Fibroblast of lung (primary cell): ENCODE data around the gene RTN4. TPM values are rescaled to one million over a fixed set of nuclear protein-coding genes. Genes with fewer than 3 reads are reported as not detected.

ENCODE experiments used
- DNase-seq, 2 donors: peaks; one replicate each; pipeline versions ENCODE4 v3.0.0 to v3.0.0-alpha.2; 2010; ENCODE audit warnings: low read depth in 2 of 2
- H2AFZ ChIP-seq: 2 replicates; pipeline ENCODE4 v1.5.1; 2012; ENCODE audit warnings: low read length, control low read depth, inconsistent platforms
- H3K27ac ChIP-seq: 2 replicates; pipeline ENCODE4 v1.5.1; 2011; ENCODE audit warnings: low read length, control low read depth; ENCODE audit not compliant: insufficient read depth
- H3K27me3 ChIP-seq: 2 replicates; pipeline ENCODE4 v1.5.1; 2011; ENCODE audit warnings: mild to moderate bottlenecking, low read length; ENCODE audit not compliant: control insufficient read depth, insufficient read depth
- H3K36me3 ChIP-seq: 2 replicates; pipeline ENCODE4 v1.5.1; 2011; ENCODE audit warnings: low read length; ENCODE audit not compliant: control insufficient read depth, insufficient read depth
- H3K4me1 ChIP-seq: 2 replicates; pipeline ENCODE4 v1.5.1; 2011; ENCODE audit warnings: low read length; ENCODE audit not compliant: control insufficient read depth, insufficient read depth; ENCODE audit errors: extremely low read depth
- H3K4me2 ChIP-seq: 2 replicates; pipeline ENCODE4 v1.5.1; 2011; ENCODE audit warnings: low read length, control low read depth; ENCODE audit not compliant: insufficient read depth; ENCODE audit errors: extremely low read depth
- H3K4me3 ChIP-seq, 4 experiments: fragments of 200-600 bp in 1 of 4; sonication (generic) in 1 of 4; replicated peaks in 1 of 4; 2 replicates each; pipeline ENCODE4 v1.5.1; 2011 to 2016; ENCODE audit warnings: low read length in 4 of 4, low read depth in 3 of 4, mild to moderate bottlenecking in 3 of 4, control low read depth in 2 of 4, inconsistent platforms in 1 of 4, mixed read lengths in 1 of 4; ENCODE audit not compliant: insufficient read depth in 1 of 4; ENCODE audit errors: control extremely low read depth in 1 of 4
- H3K79me2 ChIP-seq: 2 replicates; pipeline ENCODE4 v1.5.1; 2012; ENCODE audit warnings: mild to moderate bottlenecking, low read length, inconsistent platforms; ENCODE audit not compliant: control insufficient read depth, insufficient read depth
- H3K9ac ChIP-seq: 2 replicates; pipeline ENCODE4 v1.5.1; 2011; ENCODE audit warnings: mild to moderate bottlenecking, low read length, control low read depth; ENCODE audit not compliant: insufficient read depth
- H3K9me3 ChIP-seq: 2 replicates; pipeline ENCODE4 v1.5.1; 2012; ENCODE audit warnings: low read depth, low read length; ENCODE audit not compliant: control insufficient read depth, insufficient read depth
- H4K20me1 ChIP-seq: 2 replicates; pipeline ENCODE4 v1.5.1; 2011; ENCODE audit warnings: low read length; ENCODE audit not compliant: control insufficient read depth, insufficient read depth; ENCODE audit errors: extremely low read depth
- EZH2 ChIP-seq: IDR thresholded peaks from 2 replicates; pipeline ENCODE4 v1.5.1; 2012; ENCODE audit warnings: low read length, control low read depth, mild to moderate bottlenecking; ENCODE audit errors: missing control alignments
- polyA plus RNA-seq, 2 donors: library from polyadenylated mRNA; depleted of rRNA in 1 of 2; stranded (reverse) in 1 of 2; unstranded in 1 of 2; fragments of >200 nt; gene quantifications; 2 replicates each; pipeline ENCODE4 v1.2.1, GENCODE V29; 2011 to 2012; ENCODE audit warnings: missing spikeins in 1 of 2
- total RNA-seq: library from RNA; depleted of rRNA; stranded (reverse); fragments of >200 nt; gene quantifications from 2 replicates; pipeline ENCODE4 v1.2.1, GENCODE V29; 2014
- TF ChIP-seq, protein P1 (sequence below), 2 donors: IDR thresholded peaks in 1 of 2; conservative IDR thresholded peaks in 1 of 2; 1 replicate in 1 of 2; 2 replicates in 1 of 2; pipeline ENCODE4 v1.5.1; 2011 to 2012; ENCODE audit warnings: low read length in 2 of 2, control low read depth in 1 of 2, inconsistent platforms in 1 of 2, low read depth in 1 of 2, mild to moderate bottlenecking in 1 of 2

The RTN4 gene
- total and polyA plus RNA-seq, 2 donors (not counting 1 experiment from before 2014, with no cell fraction given), result 560 to 1,326 TPM

DNA sequence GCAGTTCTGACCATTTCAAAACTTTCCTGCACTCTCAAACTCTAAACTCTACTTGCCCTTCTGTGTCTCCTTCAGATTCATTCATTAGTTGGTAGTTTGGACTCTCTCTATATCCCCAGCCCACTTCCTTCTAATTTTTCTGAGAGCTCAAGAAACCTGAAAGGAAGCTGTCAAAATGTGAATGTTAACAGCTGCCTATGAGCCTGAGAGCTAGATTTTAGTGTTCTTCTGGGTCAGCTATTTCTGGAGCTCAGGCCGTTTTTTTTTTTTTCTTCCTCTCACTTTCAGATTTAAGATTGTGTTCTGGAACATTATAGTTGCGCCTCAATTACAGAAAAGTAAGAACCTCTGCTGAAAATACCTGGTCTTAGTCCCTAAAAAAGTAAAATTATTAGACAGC lies 73.1 kb downstream of the RTN4 start:
- peaks cover 16% of the 10 kb centered on the region for H4K20me1 ChIP-seq

DNA sequence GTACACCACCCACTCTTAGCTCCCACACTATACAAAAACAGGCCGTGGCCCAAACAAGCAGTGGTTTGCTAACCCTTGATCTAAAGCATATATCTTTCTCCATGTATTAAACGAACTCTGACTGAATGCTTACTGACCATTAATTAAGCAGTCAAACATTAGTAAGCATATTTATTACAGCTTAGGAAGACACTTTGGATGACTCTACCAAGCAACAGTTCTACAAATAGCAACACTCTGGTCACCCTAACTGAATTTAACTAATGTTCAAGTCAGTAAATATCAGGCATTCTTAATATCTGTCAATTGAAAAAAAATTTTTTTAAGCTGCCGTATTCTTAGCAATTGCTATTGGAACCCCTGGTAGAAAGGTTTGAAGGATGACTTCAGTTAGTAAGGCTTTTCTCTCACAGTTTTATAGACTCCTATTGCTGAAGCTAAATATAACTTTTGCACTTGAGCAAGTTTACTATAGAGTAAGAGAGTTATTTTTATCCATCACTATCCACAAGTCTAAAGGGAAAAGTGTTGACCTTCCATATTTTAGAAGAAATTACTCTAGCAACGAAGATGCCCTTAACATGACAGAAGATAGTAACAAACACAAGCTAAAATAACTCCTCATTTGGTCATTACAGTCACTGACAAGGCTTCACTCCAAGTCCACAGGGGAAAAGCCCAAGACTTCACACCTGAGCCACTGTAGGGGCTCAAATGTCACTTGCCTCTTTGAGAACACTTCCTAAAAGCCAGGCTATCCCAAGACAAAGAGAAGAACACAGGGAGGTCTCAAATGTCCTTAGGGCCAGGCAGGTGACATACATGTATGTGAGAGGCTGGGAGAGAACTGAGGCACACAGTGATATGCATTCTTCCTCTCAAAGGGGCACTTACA lies 74.4 kb downstream of the RTN4 start:
- no peak for TF ChIP-seq EZH2
- TF ChIP-seq, protein P1, sequence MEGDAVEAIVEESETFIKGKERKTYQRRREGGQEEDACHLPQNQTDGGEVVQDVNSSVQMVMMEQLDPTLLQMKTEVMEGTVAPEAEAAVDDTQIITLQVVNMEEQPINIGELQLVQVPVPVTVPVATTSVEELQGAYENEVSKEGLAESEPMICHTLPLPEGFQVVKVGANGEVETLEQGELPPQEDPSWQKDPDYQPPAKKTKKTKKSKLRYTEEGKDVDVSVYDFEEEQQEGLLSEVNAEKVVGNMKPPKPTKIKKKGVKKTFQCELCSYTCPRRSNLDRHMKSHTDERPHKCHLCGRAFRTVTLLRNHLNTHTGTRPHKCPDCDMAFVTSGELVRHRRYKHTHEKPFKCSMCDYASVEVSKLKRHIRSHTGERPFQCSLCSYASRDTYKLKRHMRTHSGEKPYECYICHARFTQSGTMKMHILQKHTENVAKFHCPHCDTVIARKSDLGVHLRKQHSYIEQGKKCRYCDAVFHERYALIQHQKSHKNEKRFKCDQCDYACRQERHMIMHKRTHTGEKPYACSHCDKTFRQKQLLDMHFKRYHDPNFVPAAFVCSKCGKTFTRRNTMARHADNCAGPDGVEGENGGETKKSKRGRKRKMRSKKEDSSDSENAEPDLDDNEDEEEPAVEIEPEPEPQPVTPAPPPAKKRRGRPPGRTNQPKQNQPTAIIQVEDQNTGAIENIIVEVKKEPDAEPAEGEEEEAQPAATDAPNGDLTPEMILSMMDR (conservative IDR thresholded peaks at IDR 0.05 in 1 of 2, IDR thresholded peaks at IDR 0.05 in 1 of 2; ENCODE audit: low read depth in 1 of 2, low read length in 2 of 2), result no peak
- peak overlapping the region; percentile 37 for H3K4me2 ChIP-seq
- no peak overlapping the region for H2AFZ ChIP-seq
- H3K79me2 ChIP-seq, result peaks cover 91% of the 10 kb centered on the region
- no peak overlapping the region for H3K9ac ChIP-seq
- DNase-seq, result no peak
- H4K20me1 ChIP-seq, result peaks cover 16% of the 10 kb centered on the region
- H3K4me3 ChIP-seq, result no peak overlapping the region
- H3K36me3 ChIP-seq, result peaks cover 8% of the 10 kb centered on the region
- no peaks in the 10 kb centered on the region for H3K27me3 ChIP-seq
- peak overlapping the region; percentile 12 for H3K27ac ChIP-seq
- H3K4me1 ChIP-seq, result peaks cover 13% of the 10 kb centered on the region
- no peaks in the 10 kb centered on the region for H3K9me3 ChIP-seq

More for the DNA sequence above, 73.1 kb downstream of the RTN4 start:
- Histone ChIP-seq H3K27ac (no peak overlapping the region), H2AFZ (no peak overlapping the region), H3K4me1 (peaks cover 16% of the 10 kb centered on the region), H3K79me2 (peaks cover 97% of the 10 kb centered on the region), H3K27me3 (no peaks in the 10 kb centered on the region), H3K9ac (no peak overlapping the region), H3K9me3 (no peaks in the 10 kb centered on the region), H3K4me3 (no peak overlapping the region), H3K4me2 (no peak overlapping the region), H3K36me3 (peaks cover 12% of the 10 kb centered on the region)
- no peak for TF ChIP-seq EZH2
- TF ChIP-seq, protein P1 (conservative IDR thresholded peaks at IDR 0.05 in 1 of 2, IDR thresholded peaks at IDR 0.05 in 1 of 2; ENCODE audit: low read depth in 1 of 2, low read length in 2 of 2), result no peak
- DNase-seq, result peak in 1 of 2 donors; percentile 47

DNA sequence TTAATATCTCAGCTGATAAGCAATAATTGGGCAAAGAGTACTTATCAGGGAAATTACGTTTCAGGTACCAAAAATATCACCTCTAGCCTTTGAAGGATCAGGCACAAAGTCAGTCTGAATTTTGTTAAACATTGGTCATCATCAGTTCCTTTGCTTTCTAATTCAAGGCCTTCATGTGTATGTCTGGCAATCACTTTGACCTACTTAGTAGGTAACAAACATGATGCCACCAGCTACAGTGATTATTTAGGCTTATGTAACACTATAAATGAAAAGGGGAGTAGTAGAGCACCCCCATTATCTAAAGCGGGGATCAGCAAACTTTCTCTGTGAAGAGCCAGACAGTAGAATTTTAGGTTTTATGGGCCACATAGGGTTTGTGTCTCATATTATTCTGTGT lies 75.1 kb downstream of the RTN4 start:
- no peak for DNase-seq
- H3K9ac ChIP-seq, result no peak overlapping the region
- H3K9me3 ChIP-seq, result no peaks in the 10 kb centered on the region
- H3K4me1 ChIP-seq, result peaks cover 13% of the 10 kb centered on the region
- no peak overlapping the region for H2AFZ ChIP-seq
- H3K4me3 ChIP-seq, result no peak overlapping the region
- H3K27me3 ChIP-seq, result no peaks in the 10 kb centered on the region
- no peak overlapping the region for H3K27ac ChIP-seq
- peaks cover 12% of the 10 kb centered on the region for H4K20me1 ChIP-seq
- no peak for TF ChIP-seq EZH2
- TF ChIP-seq, protein P1 (conservative IDR thresholded peaks at IDR 0.05 in 1 of 2, IDR thresholded peaks at IDR 0.05 in 1 of 2; ENCODE audit: low read depth in 1 of 2, low read length in 2 of 2), result no peak
- H3K79me2 ChIP-seq, result peaks cover 89% of the 10 kb centered on the region
- no peak overlapping the region for H3K4me2 ChIP-seq
- peaks cover 9% of the 10 kb centered on the region for H3K36me3 ChIP-seq
